ENCODE results near the gene BNIP5. TPM values are rescaled to one million over a fixed set of nuclear protein-coding genes. Genes with fewer than 3 reads are reported as not detected.

BNIP5 gene
- total RNA-seq, 2 donors from 2014 or later, result 0.33 to 0.52 TPM

DNA sequence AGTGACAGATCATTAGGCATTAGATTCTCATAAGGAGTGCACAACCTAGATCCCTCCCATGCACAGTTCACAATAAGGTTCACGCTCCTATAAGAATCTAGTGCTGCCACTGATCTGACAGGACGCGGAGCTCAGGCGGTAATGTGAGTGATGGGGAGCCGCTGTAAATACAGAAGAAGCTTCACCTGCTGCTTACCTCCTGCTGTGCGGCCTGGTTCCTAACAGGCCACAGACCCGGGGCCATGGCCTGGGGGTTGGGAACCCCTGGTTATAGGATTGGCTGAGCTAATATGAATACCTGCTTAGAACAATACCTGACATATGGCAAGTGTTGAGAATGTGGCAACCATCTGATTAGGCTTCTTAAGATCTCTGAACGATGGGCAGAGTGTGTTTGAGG lies 64.5 kb downstream of the BNIP5 start:
- no peak for ATAC-seq
- no peaks in the 10 kb centered on the region for H3K4me1 ChIP-seq
- H3K27me3 ChIP-seq, result peaks cover 0 to 5% of the 10 kb centered on the region in 2 donors
- H3K9me3 ChIP-seq, result no peaks in the 10 kb centered on the region
- no peak overlapping the region for H3K27ac ChIP-seq
- intact Hi-C loops (cut with DNase I), result no loop called here
- no peak overlapping the region for H3K4me3 ChIP-seq
- no peaks in the 10 kb centered on the region for H3K36me3 ChIP-seq (replicated peaks in 1 of 2; ENCODE audit: insufficient read depth in 1 of 2, low read depth in 2 of 2)
- DNase-seq, result no peak
- TF ChIP-seq, protein P1, sequence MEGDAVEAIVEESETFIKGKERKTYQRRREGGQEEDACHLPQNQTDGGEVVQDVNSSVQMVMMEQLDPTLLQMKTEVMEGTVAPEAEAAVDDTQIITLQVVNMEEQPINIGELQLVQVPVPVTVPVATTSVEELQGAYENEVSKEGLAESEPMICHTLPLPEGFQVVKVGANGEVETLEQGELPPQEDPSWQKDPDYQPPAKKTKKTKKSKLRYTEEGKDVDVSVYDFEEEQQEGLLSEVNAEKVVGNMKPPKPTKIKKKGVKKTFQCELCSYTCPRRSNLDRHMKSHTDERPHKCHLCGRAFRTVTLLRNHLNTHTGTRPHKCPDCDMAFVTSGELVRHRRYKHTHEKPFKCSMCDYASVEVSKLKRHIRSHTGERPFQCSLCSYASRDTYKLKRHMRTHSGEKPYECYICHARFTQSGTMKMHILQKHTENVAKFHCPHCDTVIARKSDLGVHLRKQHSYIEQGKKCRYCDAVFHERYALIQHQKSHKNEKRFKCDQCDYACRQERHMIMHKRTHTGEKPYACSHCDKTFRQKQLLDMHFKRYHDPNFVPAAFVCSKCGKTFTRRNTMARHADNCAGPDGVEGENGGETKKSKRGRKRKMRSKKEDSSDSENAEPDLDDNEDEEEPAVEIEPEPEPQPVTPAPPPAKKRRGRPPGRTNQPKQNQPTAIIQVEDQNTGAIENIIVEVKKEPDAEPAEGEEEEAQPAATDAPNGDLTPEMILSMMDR (IDR thresholded peaks at IDR 0.05), result no peak
- no peak for TF ChIP-seq POLR2A (IDR thresholded peaks at IDR 0.05)
- WGBS, 2 donors, result 76 to 83% methylated on average over 7 to 8 of the region's 8 CpGs

DNA sequence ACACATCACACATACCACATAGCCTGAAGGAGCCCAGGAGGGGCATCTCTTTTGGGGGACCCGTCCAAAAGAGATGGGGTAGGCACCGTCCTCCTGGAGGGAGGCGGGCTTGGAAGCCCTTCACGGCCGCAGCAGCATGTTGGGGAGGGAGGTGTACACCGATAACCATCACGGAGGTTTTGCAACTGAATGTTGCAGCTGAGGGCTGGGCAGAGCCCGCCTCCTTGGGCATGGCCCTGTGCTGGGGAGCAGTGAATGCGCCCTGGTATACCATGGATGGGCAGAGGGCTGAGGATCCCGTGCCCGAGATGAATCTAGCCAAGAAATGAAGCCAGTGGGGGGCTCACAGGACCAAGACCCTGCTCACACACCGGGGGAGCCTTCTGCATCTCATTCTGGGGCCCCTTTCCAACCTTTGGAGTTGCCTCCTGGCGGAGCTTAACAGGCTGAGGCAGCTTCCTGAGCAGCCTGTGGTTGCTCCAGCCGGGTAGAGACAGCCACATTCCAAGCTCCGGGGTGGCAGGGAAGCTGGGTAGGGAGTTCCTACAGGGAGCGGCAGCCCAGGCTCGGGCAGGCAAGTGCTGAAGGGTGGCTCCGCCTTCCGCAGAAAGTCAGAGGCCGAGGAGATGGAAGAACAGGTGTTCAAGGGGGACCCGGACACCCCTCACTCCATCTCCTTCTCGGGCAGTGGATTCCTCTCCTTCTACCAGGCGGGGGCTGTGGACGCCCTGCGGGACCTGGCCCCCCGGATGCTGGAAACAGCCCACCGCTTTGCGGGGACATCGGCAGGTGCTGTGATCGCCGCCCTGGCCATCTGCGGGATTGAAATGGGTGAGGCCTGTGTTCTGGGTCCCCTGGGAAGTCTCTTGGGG lies 66.6 kb downstream of the BNIP5 start, which contains the start of gene PNPLA1:
PNPLA1 (plus strand) TSS at position 227 of the 872 bp plus-strand sequence; CDS start at position 627, 400 bp downstream.
- peaks cover 0 to 5% of the 10 kb centered on the region in 2 donors for H3K27me3 ChIP-seq
- DNase-seq, result no peak
- H3K4me3 ChIP-seq, result no peak within 1 kb of the TSS
- H3K9me3 ChIP-seq, result peaks cover 0 to 6% (median 0%) of the 10 kb centered on the region in 3 donors
- no peaks in the 10 kb centered on the region for H3K4me1 ChIP-seq
- H3K27ac ChIP-seq, result no peak within 1 kb of the TSS
- intact Hi-C loops (cut with DNase I), result no loop called here
- 70 to 76% methylated on average over 23 to 32 of the region's 32 CpGs for WGBS, 2 donors
- H3K36me3 ChIP-seq (replicated peaks in 1 of 2; ENCODE audit: insufficient read depth in 1 of 2, low read depth in 2 of 2), result no peaks in the 10 kb centered on the region
- TF ChIP-seq, protein P1 (IDR thresholded peaks at IDR 0.05), result no peak
- no peak for TF ChIP-seq POLR2A (IDR thresholded peaks at IDR 0.05)
- ATAC-seq, result no peak

DNA sequence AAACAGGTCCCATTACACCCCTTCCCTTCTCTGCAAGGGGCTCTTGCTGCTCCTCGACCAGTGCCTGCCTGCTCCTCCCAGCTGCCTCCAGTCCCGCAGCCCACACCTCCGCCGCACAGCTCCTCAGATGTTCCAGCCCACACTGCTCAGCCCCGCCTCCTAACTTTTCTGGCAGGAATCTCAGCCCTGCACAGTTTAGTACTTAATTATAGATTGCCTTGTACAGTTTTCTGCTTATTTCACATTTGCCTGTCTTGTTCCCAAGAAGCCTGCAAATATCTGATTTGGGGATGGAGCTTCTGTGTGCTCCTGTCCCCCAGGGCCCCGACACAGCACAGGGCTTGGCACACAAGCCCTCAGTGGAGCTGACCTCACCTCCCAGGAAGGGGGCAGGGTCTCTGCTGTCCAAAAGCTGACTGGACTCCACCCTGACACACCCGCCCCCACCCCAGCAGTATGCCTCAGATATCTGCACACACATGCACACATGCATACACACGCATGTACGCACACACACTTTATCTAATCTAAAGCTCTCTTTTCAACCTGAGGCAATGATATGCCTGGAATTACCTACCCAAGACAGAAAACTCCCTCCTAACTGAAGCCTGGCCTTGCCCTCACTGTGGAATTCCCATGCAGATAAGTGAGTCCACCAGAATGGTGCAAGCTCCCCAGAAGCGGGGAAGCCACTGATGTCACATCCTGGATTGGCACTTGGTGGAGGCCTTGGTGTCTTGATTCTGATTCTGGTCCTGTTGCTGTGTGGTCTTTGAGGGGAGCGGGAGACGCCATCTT lies 68.0 kb downstream of the BNIP5 start:
- H3K27me3 ChIP-seq, result peaks cover 0 to 5% of the 10 kb centered on the region in 2 donors
- WGBS, 2 donors, result 53 to 54% methylated on average over 11 to 12 of the region's 12 CpGs
- H3K4me3 ChIP-seq, result no peak overlapping the region
- DNase-seq (peak in 2 of 4 donors; percentile 25 to 42), ATAC-seq (peak; percentile 42)
- H3K27ac ChIP-seq, result no peak overlapping the region
- intact Hi-C loops (cut with DNase I), result no loop called here
- no peaks in the 10 kb centered on the region for H3K4me1 ChIP-seq
- TF ChIP-seq, protein P1 (IDR thresholded peaks at IDR 0.05), result no peak
- TF ChIP-seq POLR2A (IDR thresholded peaks at IDR 0.05), result no peak
- peaks cover 0 to 6% (median 0%) of the 10 kb centered on the region in 3 donors for H3K9me3 ChIP-seq
- no peaks in the 10 kb centered on the region for H3K36me3 ChIP-seq (replicated peaks in 1 of 2; ENCODE audit: insufficient read depth in 1 of 2, low read depth in 2 of 2)

DNA sequence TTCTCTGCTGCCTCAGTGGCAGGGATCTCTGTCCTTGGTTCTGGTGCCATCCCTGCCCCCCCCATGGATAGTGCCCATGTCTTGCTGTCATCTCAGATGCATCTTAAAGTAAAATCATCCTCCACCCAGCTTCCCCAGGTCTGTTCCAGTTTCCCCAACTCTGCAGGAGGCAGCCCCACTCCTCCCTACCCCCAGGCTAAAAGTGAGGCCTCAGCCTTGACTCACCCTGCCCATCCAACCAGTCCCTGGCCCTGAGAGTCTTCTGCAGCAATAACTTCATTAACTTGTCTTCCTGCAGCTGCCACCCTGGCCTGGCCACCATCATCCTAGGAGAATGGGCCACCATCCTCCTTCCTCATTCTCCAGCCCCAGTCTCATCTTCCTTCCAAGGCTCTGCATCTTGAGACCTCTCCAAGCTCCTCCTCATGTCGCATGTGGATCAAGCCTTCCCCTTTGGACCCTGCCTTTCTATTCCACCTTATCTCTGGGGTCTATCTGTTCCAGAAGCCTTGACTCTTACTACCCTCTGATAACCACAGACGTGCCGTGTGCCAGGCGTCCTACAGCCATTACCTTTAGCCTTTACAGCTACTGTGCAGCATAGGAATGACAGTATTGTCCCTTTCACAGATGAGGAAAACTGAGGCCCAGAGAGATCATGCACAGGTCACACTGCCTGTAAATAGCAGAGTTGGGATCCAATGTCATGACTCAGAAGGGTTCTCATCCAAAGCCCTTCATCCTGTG lies 68.8 kb downstream of the BNIP5 start:
- WGBS, 2 donors, result 66 to 76% methylated on average over 4 of the region's 4 CpGs
- intact Hi-C loops (cut with DNase I), result no loop called here
- TF ChIP-seq POLR2A (IDR thresholded peaks at IDR 0.05), result no peak
- TF ChIP-seq, protein P1 (IDR thresholded peaks at IDR 0.05), result no peak
- Histone ChIP-seq H3K4me3 (no peak overlapping the region), H3K27me3 (peaks cover 0 to 5% of the 10 kb centered on the region in 2 donors), H3K36me3 (replicated peaks in 1 of 2; ENCODE audit: insufficient read depth in 1 of 2, low read depth in 2 of 2) (no peaks in the 10 kb centered on the region), H3K9me3 (peaks cover 0 to 6% (median 0%) of the 10 kb centered on the region in 3 donors), H3K4me1 (no peaks in the 10 kb centered on the region), H3K27ac (no peak overlapping the region)
- ATAC-seq (no peak), DNase-seq (no peak)
